Sigmoid colon (tissue), 4 donors: ENCODE measurements around the gene BCORL1.

Experiments used
- EP300 ChIP-seq, 4 donors: sonication (generic); formaldehyde crosslinking; IDR thresholded peaks; one replicate each; pipeline ENCODE4 v1.6.1; 2017; ENCODE audit warnings: antibody characterized with exemption in 4 of 4
- TF ChIP-seq, protein P1 (sequence below), 4 experiments: fragments of 450-650 bp in 3 of 4; fragments of 200-600 bp in 1 of 4; IDR thresholded peaks; one replicate each; pipeline ENCODE4 v1.5.1; 2016 to 2019; ENCODE audit warnings: antibody characterized with exemption in 4 of 4, mild to moderate bottlenecking in 3 of 4, moderate library complexity in 2 of 4

DNA sequence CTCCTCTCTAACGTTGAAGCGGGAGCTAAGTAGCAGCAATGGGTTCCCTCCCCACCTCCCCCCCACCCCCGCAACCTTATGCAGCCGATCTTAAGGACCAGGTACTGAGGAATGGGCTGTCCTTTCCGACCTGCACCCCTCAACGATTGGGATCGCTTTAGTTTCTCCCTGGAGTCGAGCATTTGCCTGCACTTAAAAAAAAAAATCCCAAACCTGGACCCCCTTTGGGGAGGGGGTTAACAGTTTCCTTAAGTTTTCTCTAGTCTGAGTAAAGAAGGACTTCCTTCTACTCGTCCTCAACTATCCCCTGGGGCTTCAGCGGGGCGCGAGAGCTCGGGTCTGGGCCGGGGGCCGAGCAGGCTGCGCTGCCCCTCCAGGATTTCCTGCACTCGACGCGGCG lies 25.7 kb upstream of the BCORL1 start:
- TF ChIP-seq, protein P1, sequence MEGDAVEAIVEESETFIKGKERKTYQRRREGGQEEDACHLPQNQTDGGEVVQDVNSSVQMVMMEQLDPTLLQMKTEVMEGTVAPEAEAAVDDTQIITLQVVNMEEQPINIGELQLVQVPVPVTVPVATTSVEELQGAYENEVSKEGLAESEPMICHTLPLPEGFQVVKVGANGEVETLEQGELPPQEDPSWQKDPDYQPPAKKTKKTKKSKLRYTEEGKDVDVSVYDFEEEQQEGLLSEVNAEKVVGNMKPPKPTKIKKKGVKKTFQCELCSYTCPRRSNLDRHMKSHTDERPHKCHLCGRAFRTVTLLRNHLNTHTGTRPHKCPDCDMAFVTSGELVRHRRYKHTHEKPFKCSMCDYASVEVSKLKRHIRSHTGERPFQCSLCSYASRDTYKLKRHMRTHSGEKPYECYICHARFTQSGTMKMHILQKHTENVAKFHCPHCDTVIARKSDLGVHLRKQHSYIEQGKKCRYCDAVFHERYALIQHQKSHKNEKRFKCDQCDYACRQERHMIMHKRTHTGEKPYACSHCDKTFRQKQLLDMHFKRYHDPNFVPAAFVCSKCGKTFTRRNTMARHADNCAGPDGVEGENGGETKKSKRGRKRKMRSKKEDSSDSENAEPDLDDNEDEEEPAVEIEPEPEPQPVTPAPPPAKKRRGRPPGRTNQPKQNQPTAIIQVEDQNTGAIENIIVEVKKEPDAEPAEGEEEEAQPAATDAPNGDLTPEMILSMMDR (IDR thresholded peaks at IDR 0.05) = no peak
- no peak for TF ChIP-seq EP300 (IDR thresholded peaks at IDR 0.05)
